Muscle layer of duodenum (tissue), 2 donors: ENCODE data around the gene LCP2.
"Not testable (repeated sequence)": the region's sequence is repeated elsewhere in the genome, so short reads cannot be mapped to it uniquely, and the experiment has no call there.

Experiments
- H3K27ac ChIP-seq: one replicate; pipeline ENCODE4 v1.7.0; 2013; ENCODE audit warnings: mild to moderate bottlenecking, low read length
- H3K27me3 ChIP-seq: one replicate; pipeline ENCODE4 v1.7.0; 2013; ENCODE audit warnings: low read depth, mild to moderate bottlenecking, control low read depth, low read length
- H3K36me3 ChIP-seq, 2 donors: one replicate each; pipeline ENCODE4 v1.7.0; 2013; ENCODE audit warnings: low read length in 2 of 2, control low read depth in 1 of 2, mild to moderate bottlenecking in 1 of 2; ENCODE audit not compliant: insufficient read depth in 2 of 2, control insufficient read depth in 1 of 2
- H3K4me1 ChIP-seq, 2 donors: one replicate each; pipeline ENCODE4 v1.7.0; 2013; ENCODE audit warnings: low read length in 2 of 2, mild to moderate bottlenecking in 2 of 2, control low read depth in 1 of 2, moderate library complexity in 1 of 2; ENCODE audit not compliant: insufficient read depth in 2 of 2, control insufficient read depth in 1 of 2
- H3K4me3 ChIP-seq, 2 donors: one replicate each; pipeline ENCODE4 v1.7.0; 2013; ENCODE audit warnings: low read length in 2 of 2, low read depth in 1 of 2, mild to moderate bottlenecking in 1 of 2
- H3K9me3 ChIP-seq, 2 donors: one replicate each; pipeline ENCODE4 v1.7.0; 2013; ENCODE audit warnings: low read length in 2 of 2, control low read depth in 1 of 2, mild to moderate bottlenecking in 1 of 2; ENCODE audit not compliant: control insufficient read depth in 1 of 2
- donor health status: healthy.

Gene LCP2

GRCh38 chr5:170246126-170246870 is 51.3 kb downstream of the LCP2 start:
- no peak overlapping the region for H3K27ac ChIP-seq
- H3K27me3 ChIP-seq = no peaks in the 10 kb centered on the region
- H3K9me3 ChIP-seq = no peaks in the 10 kb centered on the region

GRCh38 chr5:170245436-170245835 is 52.1 kb downstream of the LCP2 start:
- not testable (repeated sequence) for H3K36me3 ChIP-seq, H3K9me3 ChIP-seq, H3K27me3 ChIP-seq, H3K4me3 ChIP-seq, H3K4me1 ChIP-seq, H3K27ac ChIP-seq

More at GRCh38 chr5:170246126-170246870, 51.3 kb downstream of the LCP2 start:
- no peaks in the 10 kb centered on the region for H3K4me1 ChIP-seq
- H3K4me3 ChIP-seq = no peak overlapping the region
- peaks cover 0 to 5% of the 10 kb centered on the region in 2 donors for H3K36me3 ChIP-seq

GRCh38 chr5:170238456-170239196 is 59.0 kb downstream of the LCP2 start:
- Histone ChIP-seq H3K4me1 (no peaks in the 10 kb centered on the region), H3K9me3 (no peaks in the 10 kb centered on the region), H3K27me3 (no peaks in the 10 kb centered on the region), H3K27ac (no peak overlapping the region), H3K4me3 (no peak overlapping the region), H3K36me3 (no peaks in the 10 kb centered on the region)

GRCh38 chr5:170235876-170236864 is 61.4 kb downstream of the LCP2 start:
- H3K4me1 ChIP-seq = no peaks in the 10 kb centered on the region
- H3K4me3 ChIP-seq = no peak overlapping the region
- no peaks in the 10 kb centered on the region for H3K36me3 ChIP-seq
- no peak overlapping the region for H3K27ac ChIP-seq
- H3K9me3 ChIP-seq = no peaks in the 10 kb centered on the region
- H3K27me3 ChIP-seq = no peaks in the 10 kb centered on the region

- Histone ChIP-seq H3K27ac (no peak overlapping the region), H3K4me3 (no peak overlapping the region), H3K4me1 (no peaks in the 10 kb centered on the region), H3K36me3 (no peaks in the 10 kb centered on the region), H3K27me3 (no peaks in the 10 kb centered on the region), H3K9me3 (no peaks in the 10 kb centered on the region)
Observed at GRCh38 chr5:170233358-170233892, 64.2 kb downstream of the LCP2 start.

GRCh38 chr5:170232786-170233185 is 64.8 kb downstream of the LCP2 start, which contains the start of gene C5orf58:
Gene C5orf58 (plus strand): TSS chr5:170232985. CDS start chr5:170234977, 1,992 bp downstream.
- H3K36me3 ChIP-seq = no peaks in the 10 kb centered on the region
- no peak within 1 kb of the TSS for H3K4me3 ChIP-seq
- no peak within 1 kb of the TSS for H3K27ac ChIP-seq
- H3K4me1 ChIP-seq = no peaks in the 10 kb centered on the region
- H3K9me3 ChIP-seq = no peaks in the 10 kb centered on the region
- H3K27me3 ChIP-seq = no peaks in the 10 kb centered on the region

GRCh38 chr5:170228762-170229435 is 68.7 kb downstream of the LCP2 start:
- no peak overlapping the region for H3K4me3 ChIP-seq
- H3K27ac ChIP-seq = no peak overlapping the region
- no peaks in the 10 kb centered on the region for H3K4me1 ChIP-seq
- H3K27me3 ChIP-seq = no peaks in the 10 kb centered on the region
- no peaks in the 10 kb centered on the region for H3K36me3 ChIP-seq
- H3K9me3 ChIP-seq = no peaks in the 10 kb centered on the region

- Histone ChIP-seq H3K36me3 (no peaks in the 10 kb centered on the region), H3K4me1 (no peaks in the 10 kb centered on the region), H3K9me3 (no peaks in the 10 kb centered on the region), H3K27me3 (no peaks in the 10 kb centered on the region), H3K27ac (no peak overlapping the region), H3K4me3 (no peak overlapping the region)
Observed at GRCh38 chr5:170226661-170227060, 70.9 kb downstream of the LCP2 start.

- Histone ChIP-seq H3K9me3 (no peaks in the 10 kb centered on the region), H3K4me1 (peaks cover 0 to 3% of the 10 kb centered on the region in 2 donors), H3K27ac (no peak overlapping the region), H3K36me3 (no peaks in the 10 kb centered on the region), H3K27me3 (no peaks in the 10 kb centered on the region), H3K4me3 (no peak overlapping the region)
Observed at GRCh38 chr5:170226129-170226615, 71.4 kb downstream of the LCP2 start.

GRCh38 chr5:170225326-170226128 is 72.0 kb downstream of the LCP2 start:
- H3K4me3 ChIP-seq = no peak overlapping the region
- no peaks in the 10 kb centered on the region for H3K27me3 ChIP-seq
- H3K36me3 ChIP-seq = no peaks in the 10 kb centered on the region
- H3K27ac ChIP-seq = no peak overlapping the region
- peaks cover 0 to 8% of the 10 kb centered on the region in 2 donors for H3K4me1 ChIP-seq
- no peaks in the 10 kb centered on the region for H3K9me3 ChIP-seq
